ENCODE measurements around the gene NAA20. TPM values are rescaled to one million over a fixed set of nuclear protein-coding genes. Genes with fewer than 3 reads are reported as not detected.

Gene NAA20
- polyA plus RNA-seq, 1 donor (not counting 4 experiments of a cell fraction or from before 2014, with no cell fraction given): 204 TPM

DNA sequence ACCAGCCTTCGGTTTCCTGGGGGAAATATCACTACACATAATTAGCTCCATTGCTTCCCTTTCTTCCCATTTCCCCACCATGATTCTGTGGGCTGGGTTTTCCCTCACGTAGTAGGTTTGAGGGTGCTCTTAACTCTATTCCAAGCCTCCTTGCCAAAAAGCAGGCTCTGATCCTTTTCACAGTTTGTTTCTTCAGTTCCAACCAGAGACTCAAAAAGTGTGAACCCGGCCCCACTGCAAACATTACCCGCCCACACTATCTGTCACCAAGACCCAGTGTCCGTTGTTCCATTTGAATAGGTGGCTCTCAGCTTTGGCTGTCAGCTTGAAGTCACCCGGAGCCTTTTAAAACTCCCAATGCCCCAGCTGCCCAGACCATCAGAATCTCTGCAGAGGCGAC lies 11.8 kb upstream of the NAA20 start:
- dilution Hi-C loops (cut with MboI; ENCODE audit: extremely low pct_ligation_motif_present, low sequenced_read_pairs): no loop called here
- Histone ChIP-seq H3K9me1 (ENCODE audit: control insufficient read depth, extremely low read depth, insufficient read depth, low read length) (no peaks in the 10 kb centered on the region), H3K27me3 (ENCODE audit: control insufficient read depth, extremely low read depth, insufficient read depth, low read length) (no peaks in the 10 kb centered on the region), H3K4me1 (ENCODE audit: control insufficient read depth, extremely low read depth, insufficient read depth, low read length) (peaks cover 17% of the 10 kb centered on the region), H4K20me1 (ENCODE audit: control insufficient read depth, extremely low read depth, insufficient read depth, low read length) (no peaks in the 10 kb centered on the region), H3K27ac (ENCODE audit: control insufficient read depth, insufficient read depth, low read length) (no peak overlapping the region), H3K9me3 (ENCODE audit: control insufficient read depth, low read depth, low read length) (no peaks in the 10 kb centered on the region), H2AFZ (ENCODE audit: control insufficient read depth, low read length) (no peak overlapping the region), H3K9ac (ENCODE audit: control insufficient read depth, extremely low read depth, insufficient read depth, low read length) (no peak overlapping the region), H3K4me2 (ENCODE audit: control insufficient read depth, extremely low read depth, insufficient read depth, low read depth, low read length) (no peak overlapping the region), H3K4me3 (ENCODE audit: control insufficient read depth in 2 of 3, extremely low read depth in 1 of 3, insufficient read depth in 2 of 3, low read depth in 1 of 3, low read length in 3 of 3) (no peak overlapping the region), H3K36me3 (ENCODE audit: control insufficient read depth in 2 of 2, extremely low read depth in 1 of 2, insufficient read depth in 2 of 2, low read length in 2 of 2) (peaks cover 16 to 18% of the 10 kb centered on the region in 2 experiments), H3K79me2 (ENCODE audit: control insufficient read depth, insufficient read depth, low read length) (peaks cover 7% of the 10 kb centered on the region)
- FAIRE-seq: no peak
- no peak for TF ChIP-seq EZH2 (IDR thresholded peaks at IDR 0.05; ENCODE audit: low read length)
- TF ChIP-seq, protein P1, sequence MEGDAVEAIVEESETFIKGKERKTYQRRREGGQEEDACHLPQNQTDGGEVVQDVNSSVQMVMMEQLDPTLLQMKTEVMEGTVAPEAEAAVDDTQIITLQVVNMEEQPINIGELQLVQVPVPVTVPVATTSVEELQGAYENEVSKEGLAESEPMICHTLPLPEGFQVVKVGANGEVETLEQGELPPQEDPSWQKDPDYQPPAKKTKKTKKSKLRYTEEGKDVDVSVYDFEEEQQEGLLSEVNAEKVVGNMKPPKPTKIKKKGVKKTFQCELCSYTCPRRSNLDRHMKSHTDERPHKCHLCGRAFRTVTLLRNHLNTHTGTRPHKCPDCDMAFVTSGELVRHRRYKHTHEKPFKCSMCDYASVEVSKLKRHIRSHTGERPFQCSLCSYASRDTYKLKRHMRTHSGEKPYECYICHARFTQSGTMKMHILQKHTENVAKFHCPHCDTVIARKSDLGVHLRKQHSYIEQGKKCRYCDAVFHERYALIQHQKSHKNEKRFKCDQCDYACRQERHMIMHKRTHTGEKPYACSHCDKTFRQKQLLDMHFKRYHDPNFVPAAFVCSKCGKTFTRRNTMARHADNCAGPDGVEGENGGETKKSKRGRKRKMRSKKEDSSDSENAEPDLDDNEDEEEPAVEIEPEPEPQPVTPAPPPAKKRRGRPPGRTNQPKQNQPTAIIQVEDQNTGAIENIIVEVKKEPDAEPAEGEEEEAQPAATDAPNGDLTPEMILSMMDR (optimal IDR thresholded peaks at IDR 0.05 in 1 of 3, IDR thresholded peaks at IDR 0.05 in 1 of 3, conservative IDR thresholded peaks at IDR 0.05 in 1 of 3; ENCODE audit: extremely low read depth in 1 of 3, insufficient read depth in 2 of 3, low read length in 3 of 3): no peak
- no peak for DNase-seq (ENCODE audit: low read depth, low spot score)

DNA sequence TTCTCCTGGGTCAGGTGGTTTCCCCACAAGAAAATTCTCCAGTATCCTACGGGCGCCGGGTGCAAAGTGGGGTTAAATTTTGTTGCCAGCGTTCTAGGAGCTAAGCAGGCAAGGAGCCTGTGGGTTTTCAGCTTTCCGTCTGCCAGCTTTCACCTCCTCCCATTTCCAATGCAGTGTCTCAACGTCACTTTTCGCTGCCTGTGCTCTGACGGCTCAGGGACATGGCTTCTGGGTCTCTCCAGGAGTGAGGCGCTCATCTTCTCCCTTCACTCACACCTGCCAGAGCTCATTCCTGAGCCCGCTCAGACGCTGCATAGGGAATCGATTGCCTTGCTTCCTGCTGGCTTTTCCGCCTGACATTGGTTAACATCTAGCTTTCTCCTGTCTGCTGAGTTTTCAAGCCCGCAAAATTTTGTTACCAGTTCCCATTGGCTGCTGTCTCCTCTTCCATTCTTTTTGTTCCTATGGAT lies 7.3 kb upstream of the NAA20 start:
- Histone ChIP-seq H2AFZ (ENCODE audit: control insufficient read depth, low read length) (no peak overlapping the region), H3K27me3 (ENCODE audit: control insufficient read depth, extremely low read depth, insufficient read depth, low read length) (no peaks in the 10 kb centered on the region), H3K9me1 (ENCODE audit: control insufficient read depth, extremely low read depth, insufficient read depth, low read length) (no peaks in the 10 kb centered on the region), H3K4me3 (ENCODE audit: control insufficient read depth in 2 of 3, extremely low read depth in 1 of 3, insufficient read depth in 2 of 3, low read depth in 1 of 3, low read length in 3 of 3) (no peak overlapping the region), H3K9ac (ENCODE audit: control insufficient read depth, extremely low read depth, insufficient read depth, low read length) (no peak overlapping the region), H3K79me2 (ENCODE audit: control insufficient read depth, insufficient read depth, low read length) (no peaks in the 10 kb centered on the region), H4K20me1 (ENCODE audit: control insufficient read depth, extremely low read depth, insufficient read depth, low read length) (no peaks in the 10 kb centered on the region), H3K4me2 (ENCODE audit: control insufficient read depth, extremely low read depth, insufficient read depth, low read depth, low read length) (no peak overlapping the region), H3K9me3 (ENCODE audit: control insufficient read depth, low read depth, low read length) (no peaks in the 10 kb centered on the region), H3K36me3 (ENCODE audit: control insufficient read depth in 2 of 2, extremely low read depth in 1 of 2, insufficient read depth in 2 of 2, low read length in 2 of 2) (no peaks in the 10 kb centered on the region), H3K4me1 (ENCODE audit: control insufficient read depth, extremely low read depth, insufficient read depth, low read length) (no peaks in the 10 kb centered on the region), H3K27ac (ENCODE audit: control insufficient read depth, insufficient read depth, low read length) (no peak overlapping the region)
- dilution Hi-C loops (cut with MboI; ENCODE audit: extremely low pct_ligation_motif_present, low sequenced_read_pairs): no loop called here
- no peak for DNase-seq (ENCODE audit: low read depth, low spot score)
- TF ChIP-seq, protein P1 (optimal IDR thresholded peaks at IDR 0.05 in 1 of 3, IDR thresholded peaks at IDR 0.05 in 1 of 3, conservative IDR thresholded peaks at IDR 0.05 in 1 of 3; ENCODE audit: extremely low read depth in 1 of 3, insufficient read depth in 2 of 3, low read length in 3 of 3): no peak
- TF ChIP-seq EZH2 (IDR thresholded peaks at IDR 0.05; ENCODE audit: low read length): no peak
- no peak for FAIRE-seq
